Activated T-cell treated with anti-CD3 and anti-CD28 coated beads for 1 hour (primary cell): Measurements from ENCODE around the gene SMC3.
"Not testable (repeated sequence)": the region's sequence is repeated elsewhere in the genome, so short reads cannot be mapped to it uniquely, and the experiment has no call there.

ENCODE experiments used
- DNase-seq: peaks from one replicate; pipeline ENCODE4 v3.0.0-alpha.2; 2020; ENCODE audit warnings: low read depth

The SMC3 gene

DNA sequence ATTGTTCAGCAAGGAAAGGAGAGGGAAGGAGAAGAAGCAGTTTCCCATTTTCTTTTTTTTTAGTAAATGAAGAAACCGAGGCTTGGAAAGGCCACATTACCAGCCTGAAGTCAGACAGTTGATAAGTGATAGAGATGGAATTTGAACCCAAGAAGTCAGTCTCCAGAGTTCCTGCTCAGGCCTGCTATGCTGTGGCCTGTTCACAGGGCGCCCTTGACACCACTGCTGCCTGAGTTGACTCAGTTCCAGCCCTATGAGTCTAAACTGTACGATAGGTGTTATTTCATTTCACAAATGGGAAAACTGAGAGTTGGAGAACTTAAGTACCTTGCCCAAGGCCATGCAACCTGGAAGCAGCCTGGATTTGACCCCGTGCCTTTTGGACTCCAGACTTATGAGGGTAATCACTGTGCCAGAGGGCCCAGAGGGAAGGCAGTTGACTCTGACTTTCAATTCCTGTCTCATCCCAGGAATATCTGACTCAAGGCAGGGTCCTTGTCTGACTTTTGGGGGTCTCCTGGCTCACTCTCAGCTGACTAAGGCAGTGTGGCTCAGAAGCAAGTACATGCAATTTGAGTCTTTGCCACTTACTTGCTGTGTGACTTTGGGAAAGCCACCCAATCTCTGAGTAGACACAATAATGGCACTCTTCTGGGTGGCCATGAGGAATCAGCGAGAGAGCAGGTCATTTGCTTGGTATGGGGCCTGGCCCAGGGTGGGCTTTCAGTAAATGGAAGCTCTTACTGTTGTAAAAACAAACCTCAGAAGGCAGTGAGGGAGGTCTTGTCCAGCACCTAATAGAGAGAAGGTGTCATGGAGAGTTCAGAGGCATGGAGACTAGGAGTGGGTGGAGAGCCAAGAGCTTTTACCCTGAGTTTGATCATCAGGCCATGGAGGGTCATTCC, 58.7 kb downstream of the SMC3 start:
- DNase-seq: no peak

DNA sequence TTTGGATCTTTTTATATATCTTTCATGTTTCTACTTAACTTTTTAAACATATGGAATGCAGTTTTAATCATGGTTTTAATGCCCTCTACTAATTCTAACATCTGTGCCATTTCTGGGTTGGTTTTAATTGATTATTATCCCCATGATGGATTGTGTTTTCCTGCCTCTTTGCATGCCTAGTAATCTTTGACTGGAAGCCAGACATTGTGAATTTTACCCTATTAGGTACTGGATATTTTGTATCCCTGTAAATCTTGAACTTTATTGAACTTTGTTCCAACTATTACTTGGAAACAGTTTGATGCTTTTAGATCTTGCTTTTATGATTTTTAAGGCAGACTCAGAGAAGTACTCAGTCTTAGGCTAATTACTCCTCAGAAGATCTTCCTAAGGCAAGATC, 60.7 kb downstream of the SMC3 start:
- no peak for DNase-seq

DNA sequence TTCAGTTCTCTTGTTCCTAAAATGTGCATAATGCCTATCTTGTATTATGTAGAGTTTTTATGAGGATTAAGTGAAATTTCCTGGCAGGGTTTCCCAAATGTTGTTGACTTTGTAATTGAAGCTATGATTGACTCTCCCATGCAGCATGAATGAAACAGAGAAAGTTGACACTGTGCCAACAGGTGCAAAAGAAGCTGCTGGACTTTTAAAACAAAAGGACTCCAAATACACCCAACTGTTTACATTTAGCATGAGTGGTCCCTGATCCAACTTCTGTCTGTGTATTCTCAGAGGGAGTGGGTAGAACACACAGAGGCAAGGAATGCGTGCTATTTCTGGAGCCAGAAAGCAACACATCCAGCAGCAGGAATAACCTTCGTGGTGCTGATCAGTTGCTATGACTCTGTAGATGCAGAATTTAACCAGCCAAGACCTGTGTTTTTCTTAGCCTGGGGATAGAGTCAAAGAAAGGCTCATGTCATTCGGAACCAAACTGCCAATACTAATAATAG, 62.2 kb downstream of the SMC3 start:
- no peak for DNase-seq

DNA sequence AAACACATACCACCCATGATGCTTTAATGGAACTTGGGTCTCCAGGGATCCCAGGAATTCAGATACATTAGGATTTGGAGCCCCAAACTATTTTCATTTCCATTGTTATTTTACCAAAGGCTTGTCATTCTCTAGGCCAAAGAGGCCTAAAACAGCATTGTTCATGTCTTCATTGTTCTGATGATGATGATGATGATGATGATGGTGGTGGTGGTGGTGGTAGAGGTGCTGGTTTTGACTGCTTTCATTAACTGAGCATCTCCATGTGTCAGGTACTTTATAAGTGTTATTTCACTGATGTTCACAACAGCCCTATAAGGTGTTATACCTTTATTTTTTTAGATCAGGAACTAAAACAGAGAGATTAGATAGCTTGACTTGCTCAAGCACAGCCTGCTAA, 64.4 kb downstream of the SMC3 start:
- DNase-seq: no peak

DNA sequence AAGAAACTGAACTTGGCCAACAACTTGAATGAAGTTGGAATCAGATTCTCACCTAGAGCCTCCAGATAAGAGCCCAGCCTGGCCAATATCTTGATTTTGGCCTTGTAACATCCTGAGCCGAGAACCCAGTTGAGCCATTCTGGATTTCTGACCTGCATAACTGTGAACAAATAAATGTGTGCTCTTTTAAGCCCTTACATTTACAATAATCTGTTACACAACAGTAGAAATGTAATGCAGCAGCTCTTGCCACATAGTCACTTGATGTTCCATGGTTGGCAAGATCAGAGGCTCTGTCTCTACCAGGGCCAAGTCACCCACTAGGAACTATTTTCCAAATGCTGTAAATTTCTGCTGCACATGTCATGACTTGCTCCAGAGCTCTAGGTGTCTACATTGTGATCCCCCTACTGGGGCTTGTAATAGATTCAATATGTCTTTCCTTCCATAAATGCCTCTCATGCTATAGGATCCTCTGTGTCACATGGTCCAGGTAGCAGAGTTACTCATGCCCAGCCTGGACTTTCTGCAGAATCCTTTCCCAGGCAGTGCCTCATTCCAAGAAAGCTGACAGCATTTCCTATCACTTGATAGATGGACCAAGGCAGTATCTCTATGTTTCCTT, 65.2 kb downstream of the SMC3 start:
- no peak for DNase-seq

DNA sequence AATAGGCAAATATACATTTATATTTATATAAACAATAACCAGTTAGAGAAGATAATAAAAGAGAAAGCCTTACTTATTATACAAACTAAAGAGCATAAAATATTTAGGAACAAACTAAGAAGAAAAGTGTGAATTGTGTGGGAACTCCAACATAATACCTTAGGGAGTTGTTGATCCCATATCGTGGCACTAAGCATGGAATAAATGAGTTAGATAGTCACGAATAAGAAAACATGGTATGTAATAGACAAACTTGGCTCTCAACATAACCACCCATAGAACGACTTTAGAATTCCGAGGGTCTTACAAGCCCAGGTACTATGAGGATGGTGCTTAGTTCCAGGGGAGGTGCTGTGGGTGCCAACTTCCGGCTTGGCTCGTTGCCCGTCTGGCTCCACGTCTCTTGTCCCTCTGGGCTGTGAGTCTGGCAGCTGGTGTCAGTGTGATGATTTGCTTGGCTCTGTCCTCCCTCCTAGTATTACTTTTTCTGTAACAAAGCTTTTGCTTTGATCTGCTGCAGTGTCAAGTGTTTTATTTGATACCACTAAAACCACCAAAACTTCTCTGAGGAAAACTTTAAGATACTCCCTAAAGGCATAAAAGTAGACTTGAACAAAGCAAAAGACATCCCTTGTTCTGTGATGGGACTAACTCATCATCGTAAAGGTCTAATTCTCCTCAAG, 67.2 kb downstream of the SMC3 start:
- DNase-seq: no peak

DNA sequence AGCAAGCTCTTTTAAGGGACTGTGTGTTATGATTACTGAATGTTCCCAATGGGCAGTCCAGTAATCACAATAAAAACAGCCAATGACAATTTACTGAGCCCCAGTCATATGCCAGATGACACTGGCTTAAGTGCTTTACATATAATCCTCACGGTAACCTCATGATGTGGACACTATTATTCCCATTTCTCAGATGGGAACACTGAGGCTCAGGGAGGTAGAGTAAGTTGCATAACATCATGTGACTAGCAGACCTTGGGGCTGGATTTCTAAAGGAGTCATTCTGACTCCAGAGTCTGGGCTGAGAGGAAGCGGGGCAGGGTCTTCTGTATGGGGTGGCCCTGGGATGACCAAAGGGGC, 69.1 kb downstream of the SMC3 start:
- no peak for DNase-seq

DNA sequence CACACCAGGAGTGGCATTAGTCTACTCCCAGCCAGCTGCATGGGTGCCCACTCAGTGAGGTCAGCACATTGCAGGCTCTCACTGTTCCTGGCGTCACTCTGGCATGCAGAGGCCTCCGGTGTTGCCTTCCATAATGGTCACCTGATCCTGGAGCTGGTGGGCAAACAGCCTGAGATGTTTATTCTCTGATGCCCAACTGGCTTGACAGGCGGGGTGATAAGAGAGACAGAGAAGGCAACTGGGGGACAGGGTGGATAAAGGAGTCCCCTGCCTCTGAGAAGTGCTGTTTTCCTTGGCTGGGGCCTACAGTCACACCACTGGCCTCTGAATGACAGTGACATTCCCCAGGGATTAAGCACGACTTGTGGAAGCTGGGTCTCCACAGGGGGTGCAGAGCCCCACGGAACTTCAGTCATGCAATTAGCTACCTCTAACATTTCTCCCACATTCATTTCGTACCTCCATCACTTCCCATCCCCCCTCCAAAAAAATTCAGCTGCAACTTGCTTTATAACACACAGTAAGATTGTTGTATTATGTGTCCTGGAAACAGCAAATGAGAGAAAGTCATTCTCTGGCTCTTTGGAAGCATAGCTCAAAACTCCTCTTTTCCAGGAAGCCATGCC, 69.5 kb downstream of the SMC3 start:
- DNase-seq: no peak

DNA sequence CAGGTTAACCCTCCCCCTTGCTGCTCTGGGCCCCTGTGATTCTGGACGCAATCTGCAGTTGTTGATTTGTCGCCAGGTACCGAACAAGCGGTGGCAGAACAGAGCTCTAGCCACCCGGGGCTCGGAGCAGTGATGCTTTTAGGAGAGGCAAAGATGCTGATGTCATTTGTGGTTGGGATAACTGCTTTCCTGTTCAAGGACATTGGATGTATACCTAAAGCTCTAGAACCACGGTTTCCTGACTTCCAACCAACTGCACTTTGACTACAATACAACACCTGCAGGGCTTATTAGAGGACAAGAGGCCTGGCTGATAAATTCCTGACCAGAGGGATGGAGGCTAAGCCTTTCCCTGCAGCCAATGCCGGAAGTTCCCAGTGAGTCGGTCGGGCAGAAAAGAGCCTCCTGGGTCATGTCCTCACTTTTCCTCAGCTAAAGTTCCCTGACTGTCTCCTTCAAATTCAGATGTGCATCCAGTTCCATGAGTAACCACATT, 70.1 kb downstream of the SMC3 start:
- no peak for DNase-seq

DNA sequence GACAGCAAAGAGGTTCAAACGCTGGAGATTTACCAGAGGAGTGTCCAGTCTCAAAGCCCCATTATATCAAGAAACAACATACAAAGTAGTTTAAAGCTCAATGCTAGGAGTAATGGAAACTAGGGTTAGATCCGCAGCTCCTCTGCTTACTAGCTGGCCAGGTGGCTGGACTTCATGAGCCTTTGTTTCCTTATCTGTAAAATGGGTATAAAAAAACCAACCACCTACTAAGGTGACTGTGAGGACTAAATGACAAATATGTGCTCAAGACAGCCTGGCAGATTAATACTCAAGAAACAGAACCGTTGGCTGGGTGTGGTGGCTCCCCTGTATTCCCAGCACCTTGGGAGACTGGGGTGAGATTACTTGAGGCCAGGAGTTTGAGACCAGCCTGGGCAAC, 70.8 kb downstream of the SMC3 start:
- DNase-seq: no peak

DNA sequence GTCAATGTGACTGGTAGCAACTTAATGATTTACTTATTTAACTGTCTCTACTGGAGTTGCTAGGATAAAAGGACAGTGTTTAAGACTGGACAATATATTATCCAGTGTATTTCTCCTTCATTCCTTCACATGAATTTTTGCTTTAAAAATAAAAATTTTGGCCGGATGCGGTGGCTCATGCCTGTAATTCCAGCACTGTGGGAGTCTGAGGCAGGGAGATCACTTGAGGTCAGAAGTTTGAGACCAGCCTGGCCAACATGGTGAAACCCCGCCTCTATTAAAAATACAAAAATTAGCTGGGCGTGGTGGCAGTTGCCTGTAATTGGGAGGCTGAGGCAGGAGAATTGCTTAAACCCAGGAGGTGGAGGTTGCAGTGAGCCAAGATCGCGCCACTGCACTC, 71.6 kb downstream of the SMC3 start:
- DNase-seq: not testable (repeated sequence)

DNA sequence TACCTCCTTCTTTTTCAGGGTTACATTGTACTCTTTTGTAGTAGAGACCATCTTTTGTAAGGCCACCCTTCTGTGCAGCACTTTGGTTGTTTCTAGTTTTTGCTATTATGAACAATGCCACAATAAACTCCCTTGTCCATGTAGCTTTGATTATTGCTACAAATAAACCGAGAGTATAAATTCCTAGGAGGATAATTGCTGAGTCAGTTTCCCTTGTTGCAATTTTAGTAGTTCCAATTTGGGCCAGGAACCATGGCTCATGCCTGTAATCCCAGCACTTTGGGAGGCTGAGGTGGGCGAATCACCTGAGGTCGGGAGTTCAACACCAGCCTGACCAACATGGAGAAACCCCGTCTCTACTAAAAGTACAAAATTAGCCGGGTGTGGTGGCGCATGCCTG, 72.4 kb downstream of the SMC3 start:
- DNase-seq: not testable (repeated sequence)

DNA sequence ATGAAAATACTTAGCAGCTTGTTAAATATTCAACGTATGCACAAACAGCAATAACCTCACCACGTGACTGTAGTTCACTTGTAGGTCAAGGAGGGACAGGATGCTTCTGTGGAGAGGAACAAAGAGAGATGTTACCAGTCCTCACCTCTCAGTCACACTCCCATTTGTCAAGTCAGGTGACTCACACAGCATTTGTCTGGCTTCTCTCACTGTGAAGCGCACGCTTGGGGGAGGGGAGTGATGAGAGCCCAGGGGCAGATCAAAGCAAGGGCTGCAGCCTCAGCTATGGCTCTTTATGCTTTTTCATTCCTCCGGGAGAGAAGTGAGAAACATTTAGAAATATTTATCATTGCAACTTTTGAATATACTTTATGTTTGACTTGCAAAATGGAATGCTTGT, 73.8 kb downstream of the SMC3 start:
- DNase-seq: no peak

DNA sequence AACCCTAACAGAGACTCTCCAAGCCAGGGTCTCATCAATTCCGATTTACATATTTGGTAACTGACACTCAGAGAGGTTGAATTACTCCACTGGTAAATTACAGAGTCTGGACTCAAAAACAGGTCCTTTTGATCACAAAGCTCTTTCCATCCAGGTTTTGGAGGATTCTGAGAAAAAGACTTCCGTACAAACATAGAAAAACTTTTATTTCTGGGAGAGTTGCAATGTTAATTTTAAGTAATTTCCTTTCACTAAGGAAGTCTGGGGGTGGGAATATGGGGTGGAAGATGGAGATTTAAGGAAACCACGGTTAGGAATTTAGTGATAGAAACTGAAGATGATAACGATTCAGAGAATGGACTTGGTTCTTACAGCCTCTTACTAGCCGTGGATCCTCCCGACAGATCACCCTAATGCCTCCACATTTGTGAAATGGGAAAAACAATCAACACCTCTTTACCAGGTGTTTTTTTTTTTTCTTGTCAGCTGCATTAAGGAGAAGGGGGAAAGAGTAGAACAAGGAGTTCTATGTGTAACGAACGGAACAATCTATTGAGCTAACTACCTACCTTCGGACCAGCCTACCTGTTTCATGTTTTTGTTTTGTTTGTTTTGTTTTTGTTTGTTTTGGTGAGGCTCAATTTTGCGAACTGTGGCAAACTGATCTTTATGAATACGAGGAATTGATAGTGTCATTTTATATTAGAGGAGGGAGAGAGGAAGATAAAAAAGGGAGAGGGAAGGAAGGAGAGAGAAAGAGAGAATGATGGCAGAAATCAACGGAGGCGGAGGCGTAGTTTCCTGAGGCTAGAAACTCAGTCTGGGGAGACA, 74.9 kb downstream of the SMC3 start:
- no peak for DNase-seq

DNA sequence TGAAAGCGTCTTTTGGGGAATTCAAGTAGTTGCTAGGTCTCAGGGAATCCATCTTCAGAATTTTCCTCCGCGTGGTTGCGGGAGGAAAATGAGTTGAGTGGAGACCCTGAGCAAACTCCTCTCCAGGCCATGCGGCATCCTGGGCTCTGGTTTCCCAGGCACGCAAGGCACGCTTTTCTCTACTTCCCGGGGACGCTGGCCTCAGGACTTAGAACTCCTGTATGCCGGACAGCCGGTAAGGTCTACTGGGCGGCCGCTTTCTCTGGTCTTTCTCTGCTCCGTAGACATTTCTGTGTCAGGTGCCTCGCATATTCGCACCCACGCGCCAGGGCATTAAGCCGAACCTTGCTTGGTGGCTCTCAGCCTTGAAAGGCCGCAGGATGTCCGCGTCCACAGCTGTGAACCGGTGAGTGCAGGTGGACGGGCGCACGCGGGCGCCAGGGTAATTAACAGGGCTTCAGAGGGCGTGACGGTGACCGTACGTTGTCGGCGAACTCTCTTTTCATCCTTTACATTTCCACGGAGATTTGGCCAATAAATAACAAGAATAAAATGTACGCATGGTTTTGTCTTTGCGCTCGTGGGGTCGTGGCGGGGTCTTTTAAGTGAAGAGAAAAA, 75.6 kb downstream of the SMC3 start:
- DNase-seq: no peak

DNA sequence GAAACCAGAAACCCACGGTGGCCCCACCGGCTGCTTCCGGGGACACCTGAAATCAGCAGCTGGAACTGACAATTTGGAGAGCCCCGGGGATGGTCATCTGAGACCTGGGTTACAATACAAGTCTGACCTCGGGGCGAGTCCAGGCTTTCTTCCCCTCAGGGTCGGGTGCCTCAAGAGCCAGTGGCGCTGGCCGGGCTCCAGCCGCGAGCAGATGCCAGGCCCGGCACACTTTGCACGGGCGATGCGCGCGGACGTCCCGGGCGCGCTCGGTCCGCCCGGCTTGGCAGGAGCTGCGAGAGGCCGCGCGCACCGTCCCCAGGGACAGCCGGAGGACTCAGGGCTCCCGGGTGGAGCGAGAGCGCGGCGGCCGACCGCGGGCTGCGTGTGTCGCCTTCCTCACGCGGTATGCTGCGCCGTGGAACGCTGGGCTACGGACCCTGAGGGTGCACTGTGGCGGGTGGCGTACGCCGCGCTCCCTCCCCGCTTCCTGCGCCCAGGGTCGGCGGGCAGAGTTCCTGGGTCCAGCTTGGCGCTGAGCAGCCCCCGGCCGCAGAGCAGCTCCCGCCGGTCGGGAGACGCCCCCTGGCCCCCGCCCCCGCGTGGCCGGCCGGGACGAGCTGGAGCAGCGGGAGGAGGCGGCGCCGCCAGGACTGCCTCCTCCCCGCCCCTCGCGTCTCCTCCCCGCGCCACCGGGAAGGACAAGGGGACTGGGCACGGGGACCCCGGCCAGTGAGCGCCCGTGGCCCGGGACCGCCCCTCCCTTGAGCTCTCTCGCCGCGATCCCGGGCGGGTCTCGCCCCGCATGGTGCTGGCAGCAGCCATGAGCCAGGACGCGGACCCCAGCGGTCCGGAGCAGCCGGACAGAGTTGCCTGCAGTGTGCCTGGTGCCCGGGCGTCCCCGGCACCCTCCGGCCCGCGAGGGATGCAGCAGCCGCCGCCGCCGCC, 76.4 kb downstream of the SMC3 start, which contains the start of gene RBM20:
TSS of gene RBM20 (plus strand) at position 684 of the 945 bp plus-strand sequence. CDS start at position 803, 119 bp downstream.
- DNase-seq: no peak

DNA sequence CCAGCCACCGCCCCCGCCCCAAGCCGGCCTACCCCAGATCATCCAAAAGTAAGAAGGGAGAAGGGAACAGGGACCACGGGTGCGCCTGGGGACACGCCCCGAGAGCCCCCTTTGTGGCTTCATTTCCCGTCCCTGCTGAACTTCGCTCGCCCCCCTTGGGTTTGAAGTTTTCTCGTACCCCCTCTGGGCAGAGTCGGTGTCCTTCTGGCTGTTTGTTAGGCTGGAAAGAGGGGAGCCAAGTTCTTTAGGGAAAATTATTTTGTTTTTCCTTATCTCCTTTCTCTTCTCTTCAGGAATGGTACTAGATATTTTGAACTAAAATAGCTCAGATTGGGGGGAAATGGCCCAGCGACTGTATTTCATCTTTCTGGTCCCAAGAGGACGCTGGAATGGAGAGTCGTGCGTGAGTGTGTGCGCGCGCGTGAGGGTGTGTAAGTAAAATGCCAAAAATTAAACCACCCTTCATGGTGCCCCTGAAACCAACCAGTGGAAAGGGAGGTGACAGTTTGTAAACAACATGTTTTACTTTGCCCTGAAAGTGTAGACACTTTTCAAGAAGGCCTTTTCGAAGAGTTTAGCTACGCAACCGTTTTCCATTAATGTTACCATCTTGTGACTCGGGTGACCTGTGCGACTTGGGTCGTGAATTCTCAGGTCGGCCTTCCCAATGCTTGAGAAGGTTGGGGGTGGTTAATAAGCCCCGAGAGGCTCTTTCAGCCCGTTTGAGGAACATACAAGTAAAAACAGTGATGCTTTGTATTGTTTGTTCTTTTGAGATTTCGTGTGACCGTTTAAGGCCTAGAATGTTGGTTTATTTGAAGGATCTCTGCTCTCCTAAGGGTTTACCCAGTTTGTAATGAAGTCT, 77.3 kb downstream of the SMC3 start:
- DNase-seq: no peak

DNA sequence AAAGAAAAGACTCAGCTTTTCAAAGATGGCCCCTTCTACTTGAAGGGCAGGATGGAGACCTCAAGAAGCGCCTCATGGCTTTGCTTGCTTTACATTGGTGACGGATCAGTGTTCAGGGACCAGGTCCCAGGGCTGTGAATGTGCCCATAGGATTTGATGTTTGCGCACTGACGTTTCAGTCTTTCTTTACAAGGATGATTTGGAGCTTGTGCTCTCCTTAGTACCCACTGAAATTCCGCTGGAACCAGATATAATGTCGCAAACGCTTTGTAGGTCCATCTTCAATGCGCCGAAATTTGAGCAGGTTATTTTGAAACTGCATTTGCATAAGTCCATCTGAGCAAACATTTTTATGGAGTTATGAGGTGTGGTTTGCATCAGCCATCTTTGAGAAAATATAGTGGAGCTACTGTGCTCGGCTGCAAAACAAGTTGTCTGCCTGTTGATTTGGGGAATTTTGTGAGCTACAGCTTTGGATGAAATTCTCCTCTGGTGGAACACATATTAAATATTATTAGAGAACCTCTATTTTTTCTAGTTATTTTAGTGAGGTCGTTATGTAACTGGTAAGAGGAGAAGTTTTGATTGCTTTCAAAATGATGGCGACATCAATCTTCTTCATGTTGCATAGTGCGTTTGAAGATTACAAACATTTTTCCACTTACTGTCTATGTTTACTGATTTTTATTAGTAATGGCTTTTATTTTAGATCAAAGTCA, 79.1 kb downstream of the SMC3 start:
- no peak for DNase-seq
